ENCODE measurements around the gene FGL2. TPM values are rescaled to one million over a fixed set of nuclear protein-coding genes. Genes with fewer than 3 reads are reported as not detected.

Gene FGL2
- total RNA-seq, 1 experiment from 2014 or later, result not detected

DNA sequence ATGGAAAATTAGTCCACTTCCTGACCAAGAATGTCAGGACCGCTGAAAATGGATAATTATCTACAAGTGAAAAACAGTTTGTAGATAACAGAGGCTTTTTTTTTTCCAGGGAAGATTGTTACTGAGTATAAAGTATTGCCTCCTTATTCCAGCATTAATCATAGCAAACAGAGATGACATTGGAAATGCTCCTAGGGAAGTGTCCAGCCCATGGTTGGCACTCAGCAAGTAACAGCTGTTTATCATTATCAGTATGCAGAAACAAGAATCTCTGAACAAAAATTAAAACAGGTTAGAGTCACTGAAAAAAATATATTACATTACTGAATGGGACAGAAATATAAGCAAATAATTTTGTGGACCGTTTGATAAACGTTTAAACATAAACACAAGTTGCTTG is 14.6 kb downstream of the FGL2 start:
- WGBS (ENCODE audit: extremely low coverage, insufficient read length, low lambda C conversion rate), result no CpG with 5 or more reads among the region's 3 CpGs
- H4K91ac ChIP-seq (ENCODE audit: insufficient read length, low read depth, low read length), result no peak overlapping the region

More for the DNA sequence above, 14.6 kb downstream of the FGL2 start:
- H2AK5ac ChIP-seq (ENCODE audit: insufficient read length, low read length), result no peak overlapping the region
- no peak overlapping the region for H4K5ac ChIP-seq (ENCODE audit: insufficient read length, low read depth, low read length)
- H2BK12ac ChIP-seq (ENCODE audit: insufficient read length, low read depth, low read length), result no peak overlapping the region
- no peak overlapping the region for H3K4me2 ChIP-seq (ENCODE audit: insufficient read depth, insufficient read length, low read length)
- H3K27ac Mint-ChIP-seq, result no peak overlapping the region
- H3K4me1 ChIP-seq (ENCODE audit: insufficient read depth, low read length), result no peaks in the 10 kb centered on the region
- TF ChIP-seq, protein P1, sequence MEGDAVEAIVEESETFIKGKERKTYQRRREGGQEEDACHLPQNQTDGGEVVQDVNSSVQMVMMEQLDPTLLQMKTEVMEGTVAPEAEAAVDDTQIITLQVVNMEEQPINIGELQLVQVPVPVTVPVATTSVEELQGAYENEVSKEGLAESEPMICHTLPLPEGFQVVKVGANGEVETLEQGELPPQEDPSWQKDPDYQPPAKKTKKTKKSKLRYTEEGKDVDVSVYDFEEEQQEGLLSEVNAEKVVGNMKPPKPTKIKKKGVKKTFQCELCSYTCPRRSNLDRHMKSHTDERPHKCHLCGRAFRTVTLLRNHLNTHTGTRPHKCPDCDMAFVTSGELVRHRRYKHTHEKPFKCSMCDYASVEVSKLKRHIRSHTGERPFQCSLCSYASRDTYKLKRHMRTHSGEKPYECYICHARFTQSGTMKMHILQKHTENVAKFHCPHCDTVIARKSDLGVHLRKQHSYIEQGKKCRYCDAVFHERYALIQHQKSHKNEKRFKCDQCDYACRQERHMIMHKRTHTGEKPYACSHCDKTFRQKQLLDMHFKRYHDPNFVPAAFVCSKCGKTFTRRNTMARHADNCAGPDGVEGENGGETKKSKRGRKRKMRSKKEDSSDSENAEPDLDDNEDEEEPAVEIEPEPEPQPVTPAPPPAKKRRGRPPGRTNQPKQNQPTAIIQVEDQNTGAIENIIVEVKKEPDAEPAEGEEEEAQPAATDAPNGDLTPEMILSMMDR (conservative IDR thresholded peaks at IDR 0.05), result no peak
- H3K9me3 Mint-ChIP-seq, result no peaks in the 10 kb centered on the region
- H3K9me3 ChIP-seq (ENCODE audit: control insufficient read depth, low read depth, low read length), result no peaks in the 10 kb centered on the region
- H2BK5ac ChIP-seq (ENCODE audit: insufficient read length, low read length), result no peak overlapping the region
- H2AFZ ChIP-seq (ENCODE audit: low read length), result no peak overlapping the region
- no peaks in the 10 kb centered on the region for H3K27me3 Mint-ChIP-seq (ENCODE audit: low read depth)
- no peaks in the 10 kb centered on the region for H3K79me2 ChIP-seq (ENCODE audit: insufficient read depth, low read length)
- no peaks in the 10 kb centered on the region for H3K27me3 ChIP-seq (ENCODE audit: insufficient read depth, low read length)
- no peak overlapping the region for H3K23ac ChIP-seq (ENCODE audit: insufficient read length, low read depth, low read length)
- no peak overlapping the region for H3T11ph ChIP-seq (ENCODE audit: low read length)
- H3K27ac ChIP-seq (ENCODE audit: insufficient read length, low read depth, low read length), result no peak overlapping the region
- H3K18ac ChIP-seq (ENCODE audit: insufficient read length, low read depth, low read length), result no peak overlapping the region
- no peak overlapping the region for H3K9ac ChIP-seq (ENCODE audit: extremely low read depth, insufficient read length, low read length)
- no peak overlapping the region for H2BK120ac ChIP-seq (ENCODE audit: low read depth, low read length, poor library complexity, severe bottlenecking)
- no peaks in the 10 kb centered on the region for H3K4me1 Mint-ChIP-seq
- H3K79me1 ChIP-seq (ENCODE audit: insufficient read depth, low read depth, low read length, poor library complexity, severe bottlenecking), result no peaks in the 10 kb centered on the region
- no peak overlapping the region for H4K8ac ChIP-seq (replicated peaks; ENCODE audit: insufficient read length, low read depth, low read length)
- DNase-seq, result no peak
- no peak overlapping the region for H3K4me3 Mint-ChIP-seq
- no peak overlapping the region for H3K56ac ChIP-seq (ENCODE audit: insufficient read length, low read depth, low read length)
- H4K20me1 ChIP-seq (ENCODE audit: control insufficient read depth, insufficient read depth, insufficient read length), result no peaks in the 10 kb centered on the region
- H2BK20ac ChIP-seq (ENCODE audit: low read depth, low read length, poor library complexity, severe bottlenecking), result no peak overlapping the region
- no peaks in the 10 kb centered on the region for H3K36me3 Mint-ChIP-seq (ENCODE audit: insufficient read depth in 1 of 3, low read depth in 3 of 3)
- no peak overlapping the region for H3K4ac ChIP-seq (ENCODE audit: low read depth, low read length)
- no peak overlapping the region for H3K14ac ChIP-seq (ENCODE audit: insufficient read depth, low read length)
- H3K23me2 ChIP-seq (ENCODE audit: insufficient read length, low read depth, low read length, poor library complexity, severe bottlenecking), result no peaks in the 10 kb centered on the region
- H2BK15ac ChIP-seq (ENCODE audit: low read depth, low read length), result no peak overlapping the region
